Cerebellar cortex (tissue), 1 donor: Measurements from ENCODE around the gene NFIC.
A peak's percentile ranks its signal among the peaks of the same experiment; 100 is the strongest.
"Not testable (repeated sequence)": the region's sequence is repeated elsewhere in the genome, so short reads cannot be mapped to it uniquely, and the experiment has no call there.

Experiments used
- DNase-seq: peaks from one replicate; pipeline ENCODE4 v3.0.0-alpha.2; 2015; ENCODE audit warnings: low spot score

Gene NFIC

DNA sequence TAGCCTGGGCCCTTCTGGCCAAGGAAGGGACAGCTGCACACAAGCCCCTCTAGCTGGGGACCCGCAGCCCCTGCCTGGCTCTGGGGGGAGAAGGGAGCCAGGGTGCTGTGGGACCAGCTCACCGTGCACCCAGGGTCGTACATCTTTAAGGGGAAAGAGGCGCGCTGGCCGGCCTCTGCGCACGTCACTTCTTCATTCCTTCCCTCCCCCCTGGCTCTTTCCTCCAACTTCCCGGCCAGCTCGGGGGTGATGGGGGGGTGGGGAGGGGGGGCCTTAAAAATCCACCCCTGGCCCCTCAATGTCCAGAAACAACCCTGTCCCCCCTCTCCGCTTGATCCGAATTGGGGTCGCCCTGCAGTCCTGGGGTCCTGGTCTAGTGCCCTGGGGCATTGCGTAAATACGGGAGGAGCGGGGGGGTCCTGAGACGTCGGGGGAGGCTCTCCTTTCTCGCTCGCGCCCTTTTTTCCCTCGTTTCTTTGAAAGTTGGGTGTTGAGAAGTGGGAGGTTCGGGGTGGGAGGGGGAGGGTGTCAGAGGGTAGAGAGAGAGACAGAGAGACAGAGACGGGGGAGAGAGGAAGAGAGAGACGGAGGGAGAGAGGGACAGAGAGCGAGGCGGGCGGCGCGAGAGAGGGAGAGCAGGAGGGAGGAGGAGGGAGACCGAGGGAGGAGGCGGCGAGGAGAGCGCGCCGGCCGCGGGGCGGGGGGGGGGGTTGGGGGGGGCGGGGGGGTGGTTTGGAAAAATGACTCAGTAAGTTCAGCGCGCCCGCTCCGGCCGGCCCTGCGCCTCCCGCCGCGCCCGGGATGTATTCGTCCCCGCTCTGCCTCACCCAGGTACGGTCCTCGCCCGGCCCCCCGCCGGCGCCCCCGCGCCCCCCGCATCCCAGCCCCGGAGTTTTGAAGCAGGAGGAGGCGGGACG lies at the start of gene NFIC:
NFIC (plus strand) TSS at position 748 of the 917 bp plus-strand sequence; CDS start at position 802, 54 bp downstream.
- peak; percentile 78 for DNase-seq

DNA sequence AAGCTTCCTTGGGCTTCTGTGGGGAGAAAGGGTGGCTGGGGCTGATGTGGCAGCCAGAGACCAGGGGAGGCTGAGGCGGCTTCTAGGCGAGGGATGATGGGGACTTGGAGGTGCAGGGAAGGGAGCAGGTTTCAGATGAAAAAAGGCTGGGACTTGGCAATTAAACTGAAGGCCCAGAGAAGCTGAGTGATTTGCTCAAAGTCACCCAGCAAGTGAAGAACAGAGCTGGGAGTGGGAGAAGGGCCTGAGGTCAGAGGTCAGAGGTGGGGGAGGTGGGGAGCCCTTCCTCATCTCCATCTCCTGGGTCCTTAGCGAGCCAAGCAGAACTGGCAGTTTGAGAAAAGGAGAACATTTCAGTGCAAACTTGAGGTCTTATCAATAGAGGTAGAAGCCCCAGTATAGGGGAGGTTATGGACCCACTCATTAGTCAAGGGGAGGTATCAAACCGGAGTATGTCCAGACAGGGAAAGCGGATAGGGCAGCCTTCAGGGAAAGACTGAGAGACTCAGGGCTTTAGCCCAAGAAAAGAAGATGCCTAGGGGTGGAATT lies 49.6 kb upstream of the NFIC start:
- no peak for DNase-seq

DNA sequence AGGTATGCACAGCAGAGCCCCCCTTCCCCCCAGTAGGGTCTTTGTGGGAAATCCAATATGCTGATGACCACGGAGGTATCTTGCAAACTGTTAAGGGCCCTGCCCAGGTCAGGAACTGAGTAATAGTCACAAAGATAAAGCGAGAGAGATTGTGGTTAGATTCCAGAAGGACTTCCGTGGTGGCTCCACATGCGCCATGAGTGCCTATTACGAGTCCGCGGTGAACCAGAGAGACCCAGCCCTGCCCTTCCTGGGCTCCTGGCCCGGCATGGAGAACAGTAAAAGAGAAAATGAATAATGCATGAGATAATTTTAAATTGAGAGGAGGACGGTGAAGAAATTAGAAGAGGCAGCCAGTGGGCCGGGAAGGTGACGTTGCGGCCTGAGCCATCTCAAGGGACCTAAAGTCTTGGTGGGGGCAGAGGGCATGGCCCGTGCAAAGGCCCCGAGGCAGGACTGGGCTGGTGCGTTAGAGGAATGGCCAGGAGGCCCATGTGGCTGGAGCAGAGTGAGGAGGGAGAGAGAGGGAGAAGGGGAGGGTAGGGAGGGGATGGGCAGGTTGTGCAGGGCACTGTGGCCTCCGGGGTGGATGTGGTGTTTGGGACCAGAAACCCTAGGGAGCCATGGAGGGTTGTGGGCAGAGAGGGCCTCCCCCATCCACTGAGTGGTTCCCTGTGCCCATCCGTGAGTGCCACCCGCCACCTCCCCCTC lies 46.6 kb upstream of the NFIC start:
- no peak for DNase-seq

DNA sequence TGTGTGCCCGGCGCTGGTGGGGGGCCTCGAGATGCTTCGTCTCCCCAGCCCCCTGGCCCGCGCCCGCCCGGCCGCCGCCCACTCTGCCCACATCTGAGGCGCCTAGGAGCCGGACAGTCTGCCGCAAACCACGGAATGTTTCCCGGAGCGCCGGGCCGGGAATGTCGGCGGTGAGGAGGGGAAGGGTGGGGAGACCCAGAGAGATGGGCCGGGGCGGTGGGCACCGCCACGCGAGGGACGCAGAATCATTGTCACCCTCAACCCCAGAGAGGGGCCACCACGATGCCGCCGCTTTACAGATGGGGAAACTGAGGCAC lies 46.1 kb upstream of the NFIC start:
- no peak for DNase-seq

DNA sequence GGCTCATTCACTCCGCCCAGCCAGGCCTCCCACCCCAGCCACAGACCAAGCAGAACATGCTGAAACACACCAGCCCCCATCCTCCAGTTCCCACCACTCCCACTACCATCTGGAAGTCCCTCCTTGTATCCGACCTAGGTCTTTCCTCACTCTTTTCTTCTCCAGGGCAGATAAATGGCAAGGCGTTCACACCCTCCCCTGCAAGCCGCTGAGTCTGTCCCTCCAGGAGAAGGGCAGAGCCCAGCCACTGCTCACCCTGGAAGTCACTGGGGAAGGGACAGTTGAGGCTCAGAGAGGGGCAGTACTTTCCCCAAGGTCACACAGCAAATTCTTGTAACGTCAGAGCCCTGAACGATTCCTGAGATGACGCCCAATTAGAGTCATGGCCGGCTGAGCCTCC lies 45.5 kb upstream of the NFIC start:
- DNase-seq = no peak

DNA sequence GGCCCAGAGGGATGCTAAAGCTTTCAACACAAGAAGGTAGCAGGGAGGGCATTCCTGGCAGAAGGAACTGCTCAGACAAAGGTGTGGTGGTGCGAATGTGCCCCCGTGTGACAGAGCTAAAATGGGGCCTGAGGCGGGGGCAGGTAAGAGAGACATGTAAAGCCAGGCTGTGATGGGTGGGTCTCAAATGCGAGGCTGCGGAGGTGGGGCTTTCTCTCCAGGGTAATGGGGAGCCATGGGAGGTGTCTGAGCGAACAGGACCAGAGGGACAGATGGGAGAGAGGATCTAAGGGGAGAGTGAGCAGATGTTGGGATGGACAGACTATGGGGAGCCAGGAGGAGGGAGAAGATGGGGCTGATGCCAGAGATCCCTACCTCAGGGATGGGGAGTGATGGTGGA lies 44.7 kb upstream of the NFIC start:
- no peak for DNase-seq

DNA sequence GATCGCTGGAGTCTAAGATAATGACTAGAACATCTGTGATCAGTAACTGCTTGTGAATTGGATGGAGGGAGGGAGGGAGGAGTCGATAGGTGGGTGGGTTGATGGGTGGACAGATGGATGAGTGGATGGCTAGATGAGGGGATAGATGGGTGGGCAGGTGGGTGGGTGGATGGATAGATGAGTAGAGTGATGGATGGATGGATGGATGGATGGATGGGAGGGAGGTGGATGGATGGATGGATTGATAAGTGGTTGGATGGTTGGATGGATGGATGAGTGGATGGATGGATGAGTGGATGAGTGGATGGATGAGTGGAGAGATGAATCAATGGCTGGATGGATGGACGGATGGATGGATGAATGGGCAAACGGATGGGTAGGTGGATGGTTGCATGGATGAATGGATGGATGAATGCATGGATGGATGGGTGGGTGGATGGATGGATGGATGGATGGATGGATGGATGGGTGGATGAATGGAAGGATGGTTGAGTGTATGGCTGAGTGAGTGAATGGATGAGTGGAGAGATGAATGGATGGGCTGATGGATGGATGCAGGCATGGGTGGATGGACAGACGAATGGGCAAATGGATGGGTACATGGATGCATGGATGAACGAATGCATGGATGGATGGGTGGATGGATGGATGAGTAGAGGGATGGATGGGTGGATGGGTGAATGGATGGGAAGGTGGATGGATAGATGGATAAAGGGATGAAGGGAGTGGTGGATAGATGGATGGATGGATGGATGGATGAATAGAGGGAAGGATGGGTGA lies 44.0 kb upstream of the NFIC start:
- no peak for DNase-seq

DNA sequence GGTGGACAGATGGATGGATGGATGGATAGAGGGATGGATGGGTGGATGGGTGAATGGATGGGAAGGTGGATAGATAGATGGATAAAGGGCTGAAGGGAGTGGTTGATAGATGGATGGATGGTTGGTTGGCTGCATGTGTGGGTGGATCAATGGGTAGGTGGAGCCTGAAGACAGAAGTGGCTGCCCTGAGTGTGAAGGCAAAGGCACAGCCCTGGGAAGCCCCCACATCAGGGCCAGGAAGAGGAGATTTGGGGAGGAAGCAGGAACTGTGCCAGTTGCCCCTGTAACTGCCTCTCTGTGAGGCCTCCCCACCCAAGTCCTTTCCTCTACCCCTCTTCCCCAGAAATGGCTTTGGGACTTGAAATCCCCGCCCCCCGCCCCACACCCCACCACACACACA lies 43.4 kb upstream of the NFIC start:
- no peak for DNase-seq

DNA sequence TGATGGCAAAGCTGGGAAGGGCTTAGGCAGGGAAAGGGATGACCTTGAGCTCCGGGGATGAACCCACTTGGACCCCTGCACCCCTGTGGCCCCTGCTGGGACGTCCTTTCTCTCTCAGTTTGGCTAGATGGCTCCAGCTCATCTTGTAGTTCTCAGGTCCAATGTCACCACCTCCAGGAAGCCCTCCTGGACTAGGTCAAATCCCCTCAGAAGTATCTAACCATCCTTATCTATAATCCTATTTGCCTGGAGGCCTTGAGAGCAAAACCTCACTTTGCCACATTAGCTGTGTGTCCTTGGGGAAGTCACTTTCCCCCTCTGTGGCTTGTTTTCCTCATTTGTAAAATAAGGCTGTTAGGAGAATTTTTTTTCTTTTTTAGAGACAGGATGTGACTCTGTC lies 42.7 kb upstream of the NFIC start:
- no peak for DNase-seq

DNA sequence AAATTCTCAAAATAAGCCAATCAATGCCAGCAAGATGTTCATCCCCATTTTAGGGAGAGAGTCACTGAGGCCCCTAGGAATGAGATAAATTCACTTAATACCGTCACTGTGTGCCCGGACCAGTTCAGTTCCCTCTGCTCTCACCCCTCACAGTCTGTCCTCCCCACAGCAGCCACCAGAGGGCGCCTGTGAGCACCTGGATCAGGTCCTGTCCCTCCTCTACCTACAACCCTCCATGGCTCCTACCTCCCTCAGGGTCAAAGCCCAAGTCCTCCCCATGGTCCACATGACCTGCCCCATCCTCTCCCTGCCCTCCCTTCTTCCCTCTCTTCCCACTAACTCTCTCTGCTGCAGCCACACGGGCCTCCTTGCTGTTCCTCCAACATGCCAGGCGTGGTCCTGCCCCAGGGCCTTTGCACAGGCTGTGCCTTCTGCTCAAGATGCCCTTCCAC lies 42.0 kb upstream of the NFIC start:
- DNase-seq = peak; percentile 30

DNA sequence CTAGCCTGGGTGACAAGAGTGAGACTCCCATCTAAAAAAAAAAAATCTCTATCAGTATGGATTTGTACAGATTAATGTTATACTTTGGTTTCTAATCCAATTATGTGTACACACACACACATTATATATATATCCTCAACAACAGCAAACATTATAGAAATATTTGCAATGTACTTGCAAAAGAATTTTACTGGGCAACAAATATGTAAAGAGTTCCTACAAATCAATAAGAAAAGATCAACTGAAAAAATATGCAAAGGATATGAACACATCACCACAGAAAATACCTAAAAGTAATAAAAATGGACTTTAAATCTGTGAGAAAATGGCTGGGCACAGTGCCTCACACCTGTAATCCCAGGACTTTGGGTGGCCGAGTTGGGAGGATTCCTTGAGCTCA lies 40.9 kb upstream of the NFIC start:
- no peak for DNase-seq

DNA sequence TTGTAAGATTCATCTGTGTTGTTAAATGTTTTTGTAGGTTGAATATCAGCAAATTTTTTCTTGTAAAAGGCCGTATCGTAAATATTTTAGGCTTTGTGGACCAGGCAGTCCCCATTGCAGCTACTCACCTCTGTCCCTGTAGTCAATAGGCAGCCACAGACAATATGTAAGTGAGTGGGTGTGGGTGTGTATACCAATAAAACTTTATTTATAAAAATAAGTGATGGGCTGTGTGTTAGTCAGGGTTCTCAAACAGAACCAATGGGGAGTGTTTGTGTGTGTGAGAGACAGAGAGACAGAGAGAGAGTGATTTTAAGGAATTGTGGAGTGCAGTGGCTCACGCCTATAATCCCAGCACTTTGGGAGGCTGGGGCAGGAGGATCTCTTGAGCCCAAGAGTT lies 37.6 kb upstream of the NFIC start:
- DNase-seq = no peak

DNA sequence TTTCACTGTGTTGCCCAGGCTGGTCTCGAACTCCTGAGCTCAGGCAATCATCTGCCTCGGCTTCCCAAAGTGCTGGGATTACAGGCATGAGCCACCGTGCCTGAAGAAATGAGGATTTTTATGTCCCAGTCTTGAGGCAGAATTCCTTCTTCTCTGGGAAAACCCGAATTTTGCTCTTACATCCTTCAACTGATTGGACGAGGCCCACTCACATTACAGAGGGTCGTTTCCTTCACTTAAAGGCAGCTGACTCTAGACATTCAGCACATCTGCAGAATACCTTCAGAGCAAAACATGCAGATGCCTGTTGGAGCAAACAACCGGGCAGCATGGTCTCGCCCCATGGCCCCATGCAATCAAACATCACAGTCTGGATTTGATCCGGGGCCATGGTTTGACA lies 36.3 kb upstream of the NFIC start:
- no peak for DNase-seq

DNA sequence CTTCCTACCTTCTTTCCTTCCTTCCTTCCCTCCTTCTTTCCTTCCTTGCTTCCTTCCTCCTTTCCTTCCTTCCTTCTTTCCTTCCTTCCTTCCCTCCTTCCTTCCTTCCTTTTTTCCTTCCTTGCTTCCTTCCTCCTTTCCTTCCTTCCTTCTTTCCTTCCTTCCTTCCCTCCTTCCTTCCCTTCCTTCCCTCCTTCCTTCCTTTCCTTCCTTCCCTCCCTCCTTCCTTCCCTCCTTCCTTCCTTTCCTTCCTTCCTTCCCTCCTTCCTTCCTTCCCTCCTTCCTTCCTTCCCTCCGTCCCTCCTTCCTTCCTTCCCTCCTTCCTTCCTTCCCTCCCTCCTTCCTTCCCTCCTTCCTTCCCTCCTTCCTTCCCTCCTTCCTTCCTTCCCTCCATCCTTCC lies 34.2 kb upstream of the NFIC start:
- DNase-seq = not testable (repeated sequence)

DNA sequence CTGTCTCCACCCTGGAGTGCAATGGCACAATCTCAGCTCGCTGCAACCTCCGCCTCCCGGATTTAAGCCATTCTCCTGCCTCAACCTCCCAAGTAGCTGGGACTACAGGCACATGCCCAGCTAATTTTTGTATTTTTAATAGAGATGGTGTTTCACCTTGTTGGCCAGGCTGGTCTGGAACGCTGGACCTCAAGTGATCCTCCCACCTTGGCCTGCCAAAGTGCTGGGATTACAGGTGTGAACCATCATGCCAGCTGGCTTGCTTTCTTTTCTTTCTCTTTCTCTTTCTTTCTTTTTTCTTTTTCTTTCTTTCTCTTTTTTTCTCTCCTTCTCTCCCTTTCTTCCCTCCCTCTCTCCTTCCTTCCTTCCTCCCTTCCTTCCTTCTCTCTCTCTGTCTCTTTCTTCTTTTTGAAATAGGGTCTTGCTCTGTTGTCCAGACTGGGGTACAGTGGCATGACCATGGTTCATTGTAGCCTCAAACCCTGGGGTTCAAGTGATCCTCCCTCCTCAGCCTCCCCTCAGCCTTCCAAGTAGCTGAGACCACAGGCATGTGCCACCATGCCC lies 33.3 kb upstream of the NFIC start:
- no peak for DNase-seq

DNA sequence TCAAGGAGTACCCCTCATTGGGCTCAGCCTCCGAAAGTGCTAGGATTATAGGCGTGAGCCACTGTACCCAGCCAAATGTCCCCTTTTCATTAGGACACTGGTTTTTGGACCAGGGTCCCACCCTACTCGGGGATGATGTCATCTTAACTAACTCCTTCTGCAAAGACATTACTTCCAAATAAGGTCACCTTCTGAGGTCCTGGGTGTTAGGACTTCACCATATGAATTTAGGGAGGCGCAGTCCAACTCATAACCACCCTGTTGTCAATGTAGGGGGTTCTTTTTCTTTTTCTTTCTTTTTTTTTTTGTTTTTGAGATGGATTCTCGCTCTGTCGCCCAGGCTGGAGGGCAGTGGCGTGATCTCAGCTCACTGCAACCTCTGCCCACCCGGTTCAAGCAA lies 32.7 kb upstream of the NFIC start:
- DNase-seq = no peak

DNA sequence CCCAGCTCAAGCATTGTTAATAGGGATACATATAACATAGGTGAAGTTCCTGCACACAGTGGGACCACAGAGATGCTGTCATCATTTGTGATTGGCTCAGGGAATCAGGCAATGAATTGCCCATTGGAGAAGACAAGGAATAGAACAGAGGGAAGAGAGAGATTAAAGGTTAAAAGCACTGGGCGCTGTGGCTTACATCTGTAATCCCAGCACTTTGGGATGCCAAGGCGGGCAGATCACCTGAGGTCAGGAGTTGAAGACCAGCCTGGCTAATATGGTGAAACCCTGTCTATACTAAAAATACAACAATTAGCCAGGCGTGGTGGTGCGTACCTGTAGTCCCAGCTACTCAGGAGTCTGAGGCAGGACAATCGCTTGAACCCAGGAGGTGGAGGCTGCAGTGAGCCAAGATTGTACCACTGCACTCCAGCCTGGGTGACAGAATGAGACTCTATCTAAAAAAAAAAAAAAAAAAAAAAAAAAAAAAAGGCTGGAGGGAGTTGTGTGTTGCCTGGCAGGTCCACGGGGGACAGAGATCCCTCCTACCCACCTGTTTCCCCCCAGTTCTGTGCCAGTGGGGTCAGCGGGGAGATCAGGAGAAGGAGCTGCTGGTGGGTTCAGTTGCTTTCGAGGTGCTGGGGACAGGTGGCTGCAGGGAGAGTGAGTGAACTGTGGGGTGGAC lies 31.5 kb upstream of the NFIC start:
- DNase-seq = not testable (repeated sequence)

DNA sequence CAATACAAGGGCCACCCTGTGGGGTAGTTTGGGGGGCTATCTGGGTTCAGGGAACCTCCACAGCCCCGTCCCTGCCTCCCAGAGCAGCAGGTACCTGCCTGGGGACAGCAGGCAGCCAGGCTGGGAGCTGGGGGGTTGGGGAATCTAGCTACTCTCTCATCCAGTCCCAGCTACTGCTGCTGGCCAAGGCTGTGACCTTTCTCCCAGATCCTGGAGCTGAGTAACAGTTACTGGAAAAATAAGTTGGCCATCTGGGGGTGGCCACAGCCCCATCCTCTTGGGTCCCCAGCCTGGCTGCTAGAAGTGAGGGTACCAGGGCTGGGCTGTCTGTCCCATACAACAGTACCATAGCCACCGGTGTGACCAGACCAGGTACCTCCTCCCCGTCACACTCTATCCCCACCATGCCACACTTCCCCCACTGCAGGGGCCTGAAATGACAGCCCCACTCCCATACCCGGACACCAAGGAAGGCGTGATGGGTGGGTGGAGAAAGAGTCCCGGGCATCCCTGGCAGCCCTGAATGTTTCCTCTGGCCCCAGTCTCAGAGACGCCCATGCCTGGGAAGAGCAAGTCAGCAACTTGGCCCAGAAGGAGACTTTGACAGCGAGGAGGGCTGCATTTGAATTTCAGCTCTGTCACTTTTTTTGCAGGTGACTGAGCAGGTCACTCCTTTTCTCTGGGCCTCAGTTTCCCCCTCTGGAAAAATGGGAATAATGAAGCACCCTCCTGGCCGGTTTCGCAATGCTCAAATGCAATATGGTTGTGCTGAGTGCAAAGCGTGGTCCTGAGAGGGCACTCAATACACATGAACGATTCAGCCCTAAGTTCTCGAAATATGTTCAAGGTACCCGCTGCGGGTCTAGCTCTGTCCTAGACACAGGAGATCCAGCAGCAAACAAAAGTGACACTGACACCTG lies 30.7 kb upstream of the NFIC start:
- no peak for DNase-seq

DNA sequence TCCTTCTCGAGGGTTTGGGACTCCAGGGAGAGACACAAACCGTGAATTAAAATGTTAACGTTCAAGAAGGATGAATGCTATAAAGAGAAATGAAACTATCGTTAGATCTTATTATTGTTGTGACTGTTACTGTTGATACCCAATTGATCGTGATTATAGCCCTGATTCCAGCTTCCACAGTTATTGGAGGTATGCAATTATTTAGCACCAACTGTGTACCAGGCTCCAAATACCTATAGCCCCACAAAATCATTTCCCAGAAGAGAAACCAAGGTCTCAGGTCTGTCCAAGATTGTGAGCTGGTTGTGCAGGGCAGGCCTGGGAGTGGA lies 30.1 kb upstream of the NFIC start:
- no peak for DNase-seq

DNA sequence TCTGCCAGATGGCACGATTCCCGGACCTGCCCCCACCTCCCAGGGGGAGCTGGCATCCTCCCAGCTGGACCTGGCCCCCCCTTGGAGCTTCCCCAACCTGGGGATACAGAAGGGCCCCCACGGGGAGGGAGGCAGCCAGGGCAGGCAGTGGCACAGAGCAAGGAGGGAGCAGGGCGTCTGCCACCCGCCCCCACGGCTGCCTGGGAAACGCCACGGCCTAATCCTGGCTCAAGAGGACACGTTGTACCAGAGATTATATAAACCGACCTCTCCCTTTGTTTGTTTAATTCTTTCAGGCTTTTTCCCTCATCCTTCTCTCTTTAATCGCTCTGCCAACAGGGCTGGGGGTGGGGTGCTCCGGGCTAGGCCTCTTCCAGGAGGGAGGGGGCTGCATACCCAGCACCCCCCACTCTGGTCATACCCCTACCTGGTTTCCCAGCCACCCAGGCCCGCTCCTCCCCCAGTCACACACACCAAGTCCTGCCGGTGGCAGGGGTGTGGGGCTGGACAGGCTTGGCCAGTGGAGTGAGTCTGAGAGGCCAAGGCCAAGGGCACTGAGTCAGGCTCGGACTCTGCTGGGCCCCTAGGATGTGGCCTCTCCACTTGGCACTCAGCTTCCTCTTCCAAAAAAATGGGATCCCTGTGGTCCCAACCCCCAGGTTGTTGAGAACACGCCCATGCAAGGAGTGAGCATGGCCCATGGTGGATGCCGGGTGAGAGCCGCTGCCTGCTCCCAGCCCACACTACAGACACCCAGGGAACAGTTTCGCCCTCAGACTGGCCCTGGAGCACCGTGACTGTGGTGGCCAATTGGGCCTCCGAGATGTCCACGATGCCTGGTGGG lies 29.5 kb upstream of the NFIC start:
- DNase-seq = peak; percentile 85
